Liver (tissue), 9 donors: ENCODE results near the gene ASIC3. TPM values are rescaled to one million over a fixed set of nuclear protein-coding genes. Genes with fewer than 3 reads are reported as not detected.

Experiments used
- DNase-seq: peaks from one replicate; pipeline ENCODE4 v3.0.0-alpha.2; 2017; ENCODE audit warnings: low spot score
- H3K27ac ChIP-seq, 2 donors: one replicate each; pipeline ENCODE4 v1.7.0; 2013; ENCODE audit warnings: inconsistent platforms in 2 of 2, low read length in 2 of 2, control low read depth in 1 of 2, low read depth in 1 of 2, mild to moderate bottlenecking in 1 of 2
- H3K27me3 ChIP-seq, 4 donors: one replicate each; pipeline versions ENCODE4 v1.6.1 to v1.7.0; 2013; ENCODE audit warnings: low read length in 3 of 4, inconsistent platforms in 1 of 4, mild to moderate bottlenecking in 1 of 4, moderate library complexity in 1 of 4; ENCODE audit not compliant: control insufficient read depth in 4 of 4, insufficient read depth in 4 of 4
- H3K36me3 ChIP-seq, 4 donors: one replicate each; pipeline versions ENCODE4 v1.6.1 to v1.7.0; 2013; ENCODE audit warnings: low read length in 3 of 4, mild to moderate bottlenecking in 3 of 4, low read depth in 1 of 4, moderate library complexity in 1 of 4; ENCODE audit not compliant: control insufficient read depth in 4 of 4, insufficient read depth in 3 of 4
- H3K4me1 ChIP-seq, 4 donors: one replicate each; pipeline versions ENCODE4 v1.6.1 to v1.7.0; 2013; ENCODE audit warnings: low read length in 3 of 4, mild to moderate bottlenecking in 3 of 4, moderate library complexity in 1 of 4; ENCODE audit not compliant: control insufficient read depth in 4 of 4, insufficient read depth in 4 of 4
- H3K4me3 ChIP-seq, 3 donors: one replicate each; pipeline versions ENCODE4 v1.6.1 to v1.7.0; 2013; ENCODE audit warnings: low read length in 3 of 3, control low read depth in 1 of 3, low read depth in 1 of 3, mild to moderate bottlenecking in 1 of 3
- H3K9ac ChIP-seq, 2 donors: one replicate each; pipeline ENCODE4 v1.7.0; 2013; ENCODE audit warnings: low read length in 2 of 2, mild to moderate bottlenecking in 2 of 2, moderate library complexity in 2 of 2, control low read depth in 1 of 2, low read depth in 1 of 2
- H3K9me3 ChIP-seq, 4 donors: one replicate each; pipeline versions ENCODE4 v1.6.1 to v1.7.0; 2013; ENCODE audit warnings: low read length in 3 of 4; ENCODE audit not compliant: control insufficient read depth in 4 of 4
- CTCF ChIP-seq: fragments of 150-350 bp; IDR thresholded peaks from 2 replicates; pipeline ENCODE4 v1.5.1; 2017; ENCODE audit warnings: improper control_type of control experiment, low read depth, low read length; ENCODE audit not compliant: missing input control
- FOXA1 ChIP-seq: IDR thresholded peaks from 2 replicates; pipeline ENCODE4 v1.6.1; 2016; ENCODE audit warnings: antibody characterized with exemption
- FOXA2 ChIP-seq: IDR thresholded peaks from 2 replicates; pipeline ENCODE4 v1.6.1; 2016; ENCODE audit warnings: antibody characterized with exemption
- GABPA ChIP-seq, 2 donors: IDR thresholded peaks in 1 of 2; conservative IDR thresholded peaks in 1 of 2; 2 replicates each; pipeline ENCODE4 v1.6.1; 2016; ENCODE audit warnings: antibody characterized with exemption in 2 of 2, mild to moderate bottlenecking in 1 of 2, moderate library complexity in 1 of 2
- HNF4A ChIP-seq, 2 donors: conservative IDR thresholded peaks; 2 replicates each; pipeline ENCODE4 v1.6.1; 2016; ENCODE audit warnings: antibody characterized with exemption in 2 of 2, mild to moderate bottlenecking in 2 of 2
- HNF4G ChIP-seq: IDR thresholded peaks from 2 replicates; pipeline ENCODE4 v1.6.1; 2016; ENCODE audit warnings: antibody characterized with exemption
- JUND ChIP-seq, 2 donors: IDR thresholded peaks; 2 replicates each; pipeline ENCODE4 v1.6.1; 2016; ENCODE audit warnings: antibody characterized with exemption in 2 of 2
- MAX ChIP-seq: IDR thresholded peaks from 2 replicates; pipeline ENCODE4 v1.6.1; 2016; ENCODE audit warnings: antibody characterized with exemption
- NR2F2 ChIP-seq: IDR thresholded peaks from 2 replicates; pipeline ENCODE4 v1.6.1; 2016; ENCODE audit warnings: antibody characterized with exemption
- RAD21 ChIP-seq, 2 donors: IDR thresholded peaks; 2 replicates each; pipeline ENCODE4 v1.6.1; 2016; ENCODE audit warnings: antibody characterized with exemption in 2 of 2, mild to moderate bottlenecking in 2 of 2
- RXRA ChIP-seq, 2 donors: IDR thresholded peaks; 2 replicates each; pipeline ENCODE4 v1.6.1; 2017 to 2018; ENCODE audit warnings: antibody characterized with exemption in 2 of 2, mild to moderate bottlenecking in 1 of 2
- SP1 ChIP-seq: IDR thresholded peaks from 2 replicates; pipeline ENCODE4 v1.6.1; 2018; ENCODE audit warnings: antibody characterized with exemption, mild to moderate bottlenecking
- TAF1 ChIP-seq: conservative IDR thresholded peaks from 2 replicates; pipeline ENCODE4 v1.6.1; 2016; ENCODE audit warnings: antibody characterized with exemption, mild to moderate bottlenecking
- YY1 ChIP-seq: IDR thresholded peaks from 2 replicates; pipeline ENCODE4 v1.6.1; 2016; ENCODE audit warnings: antibody characterized with exemption, mild to moderate bottlenecking
- WGBS: extraction: QIAGEN DNeasy Blood & Tissue Kit; methylation state at CpG from one replicate; pipeline ENCODE4 v1.1.7; 2013; 5-methylcytosine and 5-hydroxymethylcytosine counted together
- polyA plus RNA-seq, 2 donors: library from polyadenylated mRNA; stranded (reverse) in 1 of 2; unstranded in 1 of 2; fragments of 200-250 nt in 1 of 2; fragments of >200 nt in 1 of 2; fragmentation: Nextera tagmentation in 1 of 2; extraction: Ambion mirVana in 1 of 2; gene quantifications; one replicate each; pipeline versions ENCODE4 v1.2.1 to v1.2.3, GENCODE V29; 2013 to 2015
- total RNA-seq, 2 donors: library from RNA; depleted of rRNA; stranded (reverse); fragments of >200 nt; gene quantifications; one replicate each; pipeline ENCODE4 v1.2.3, GENCODE V29; 2014
- TF ChIP-seq, protein P1 (sequence below): IDR thresholded peaks from 2 replicates; pipeline ENCODE4 v1.6.1; 2016; ENCODE audit warnings: antibody characterized with exemption
- TF ChIP-seq, protein P2 (sequence below): IDR thresholded peaks from 2 replicates; pipeline ENCODE4 v1.6.1; 2016; ENCODE audit warnings: antibody characterized with exemption, mild to moderate bottlenecking
- donor health status: healthy.
- donor health status: healthy.
- donor health status: healthy.
- donor health status: healthy.
- donor health status: healthy.

Gene ASIC3
- total and polyA plus RNA-seq, 4 donors, result 0.05 to 1.0 (median 0.39) TPM

DNA sequence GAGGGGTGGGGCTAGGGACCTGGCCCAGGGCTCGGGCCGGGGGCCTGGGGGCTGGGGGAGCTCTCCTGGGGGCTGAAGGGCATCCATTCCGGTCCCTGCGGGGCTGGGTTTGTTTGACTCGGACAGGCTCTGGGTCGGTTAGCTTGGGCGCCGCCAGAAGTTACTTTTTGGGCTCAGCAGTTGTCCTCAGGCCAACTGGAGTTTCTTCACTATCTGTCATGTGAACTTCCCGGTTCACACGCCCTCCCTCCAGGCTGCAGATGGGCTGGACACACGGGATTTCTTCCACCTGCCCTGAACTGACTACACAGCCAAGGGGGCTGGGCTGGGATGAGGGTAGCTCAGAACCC lies 14.9 kb downstream of the ASIC3 start:
- no peaks in the 10 kb centered on the region for H3K9me3 ChIP-seq
- no peak for DNase-seq
- no peak overlapping the region for H3K9ac ChIP-seq
- H3K4me1 ChIP-seq, result peaks cover 13 to 59% (median 44%) of the 10 kb centered on the region in 4 donors
- H3K27ac ChIP-seq, result peak overlapping the region; percentile 13 to 18
- TF ChIP-seq CTCF (no peak), FOXA2 (no peak), RXRA (IDR thresholded peaks at IDR 0.05) (peak; percentile 32 to 65), MAX (no peak)
- H3K27me3 ChIP-seq, result no peaks in the 10 kb centered on the region
- peaks cover 12 to 28% (median 26%) of the 10 kb centered on the region in 4 donors for H3K36me3 ChIP-seq
- WGBS, result 21% methylated on average over 11 of the region's 11 CpGs
- H3K4me3 ChIP-seq, result peak overlapping the region; percentile 18 to 80 (median 26)

DNA sequence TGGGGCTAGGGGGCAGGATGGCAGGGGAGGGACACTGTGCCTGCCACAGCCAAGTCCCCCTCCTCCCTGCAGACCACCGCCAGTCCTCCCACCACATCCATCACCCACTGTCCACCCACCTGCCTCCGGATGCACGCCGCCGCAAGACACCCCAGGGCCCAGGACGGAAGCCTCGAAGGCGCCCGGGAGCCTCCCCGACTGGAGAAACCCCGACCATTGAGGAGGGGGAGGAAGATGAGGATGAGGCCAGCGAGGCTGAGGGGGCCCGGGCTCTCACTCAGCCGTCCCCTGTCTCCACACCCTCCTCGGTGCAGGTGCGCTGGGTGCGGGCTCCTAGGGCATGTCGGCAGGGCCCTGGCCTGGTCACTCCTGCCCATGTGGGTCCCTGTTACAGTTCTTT lies 16.1 kb downstream of the ASIC3 start:
- WGBS, result 98% methylated on average over 18 of the region's 18 CpGs
- Histone ChIP-seq H3K4me3 (no peak overlapping the region), H3K9ac (no peak overlapping the region), H3K4me1 (peaks cover 13 to 48% (median 35%) of the 10 kb centered on the region in 4 donors), H3K27ac (no peak overlapping the region), H3K36me3 (peaks cover 14 to 39% (median 27%) of the 10 kb centered on the region in 4 donors), H3K27me3 (no peaks in the 10 kb centered on the region), H3K9me3 (no peaks in the 10 kb centered on the region)
- no peak for TF ChIP-seq HNF4A (conservative IDR thresholded peaks at IDR 0.05)
- no peak for TF ChIP-seq RXRA (IDR thresholded peaks at IDR 0.05)
- no peak for TF ChIP-seq SP1
- TF ChIP-seq NR2F2, result no peak
- TF ChIP-seq JUND (IDR thresholded peaks at IDR 0.05), result no peak
- TF ChIP-seq, protein P1, sequence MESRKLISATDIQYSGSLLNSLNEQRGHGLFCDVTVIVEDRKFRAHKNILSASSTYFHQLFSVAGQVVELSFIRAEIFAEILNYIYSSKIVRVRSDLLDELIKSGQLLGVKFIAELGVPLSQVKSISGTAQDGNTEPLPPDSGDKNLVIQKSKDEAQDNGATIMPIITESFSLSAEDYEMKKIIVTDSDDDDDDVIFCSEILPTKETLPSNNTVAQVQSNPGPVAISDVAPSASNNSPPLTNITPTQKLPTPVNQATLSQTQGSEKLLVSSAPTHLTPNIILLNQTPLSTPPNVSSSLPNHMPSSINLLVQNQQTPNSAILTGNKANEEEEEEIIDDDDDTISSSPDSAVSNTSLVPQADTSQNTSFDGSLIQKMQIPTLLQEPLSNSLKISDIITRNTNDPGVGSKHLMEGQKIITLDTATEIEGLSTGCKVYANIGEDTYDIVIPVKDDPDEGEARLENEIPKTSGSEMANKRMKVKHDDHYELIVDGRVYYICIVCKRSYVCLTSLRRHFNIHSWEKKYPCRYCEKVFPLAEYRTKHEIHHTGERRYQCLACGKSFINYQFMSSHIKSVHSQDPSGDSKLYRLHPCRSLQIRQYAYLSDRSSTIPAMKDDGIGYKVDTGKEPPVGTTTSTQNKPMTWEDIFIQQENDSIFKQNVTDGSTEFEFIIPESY, result no peak
- TF ChIP-seq GABPA (IDR thresholded peaks at IDR 0.05 in 1 of 2, conservative IDR thresholded peaks at IDR 0.05 in 1 of 2), result no peak
- no peak for TF ChIP-seq TAF1
- TF ChIP-seq FOXA2, result no peak
- TF ChIP-seq FOXA1, result no peak
- no peak for TF ChIP-seq YY1
- TF ChIP-seq RAD21 (IDR thresholded peaks at IDR 0.05), result no peak
- TF ChIP-seq CTCF, result no peak
- TF ChIP-seq HNF4G, result no peak
- TF ChIP-seq, protein P2, sequence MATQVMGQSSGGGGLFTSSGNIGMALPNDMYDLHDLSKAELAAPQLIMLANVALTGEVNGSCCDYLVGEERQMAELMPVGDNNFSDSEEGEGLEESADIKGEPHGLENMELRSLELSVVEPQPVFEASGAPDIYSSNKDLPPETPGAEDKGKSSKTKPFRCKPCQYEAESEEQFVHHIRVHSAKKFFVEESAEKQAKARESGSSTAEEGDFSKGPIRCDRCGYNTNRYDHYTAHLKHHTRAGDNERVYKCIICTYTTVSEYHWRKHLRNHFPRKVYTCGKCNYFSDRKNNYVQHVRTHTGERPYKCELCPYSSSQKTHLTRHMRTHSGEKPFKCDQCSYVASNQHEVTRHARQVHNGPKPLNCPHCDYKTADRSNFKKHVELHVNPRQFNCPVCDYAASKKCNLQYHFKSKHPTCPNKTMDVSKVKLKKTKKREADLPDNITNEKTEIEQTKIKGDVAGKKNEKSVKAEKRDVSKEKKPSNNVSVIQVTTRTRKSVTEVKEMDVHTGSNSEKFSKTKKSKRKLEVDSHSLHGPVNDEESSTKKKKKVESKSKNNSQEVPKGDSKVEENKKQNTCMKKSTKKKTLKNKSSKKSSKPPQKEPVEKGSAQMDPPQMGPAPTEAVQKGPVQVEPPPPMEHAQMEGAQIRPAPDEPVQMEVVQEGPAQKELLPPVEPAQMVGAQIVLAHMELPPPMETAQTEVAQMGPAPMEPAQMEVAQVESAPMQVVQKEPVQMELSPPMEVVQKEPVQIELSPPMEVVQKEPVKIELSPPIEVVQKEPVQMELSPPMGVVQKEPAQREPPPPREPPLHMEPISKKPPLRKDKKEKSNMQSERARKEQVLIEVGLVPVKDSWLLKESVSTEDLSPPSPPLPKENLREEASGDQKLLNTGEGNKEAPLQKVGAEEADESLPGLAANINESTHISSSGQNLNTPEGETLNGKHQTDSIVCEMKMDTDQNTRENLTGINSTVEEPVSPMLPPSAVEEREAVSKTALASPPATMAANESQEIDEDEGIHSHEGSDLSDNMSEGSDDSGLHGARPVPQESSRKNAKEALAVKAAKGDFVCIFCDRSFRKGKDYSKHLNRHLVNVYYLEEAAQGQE, result no peak
- DNase-seq, result no peak
